HepG2 (cell line): ENCODE results near the gene PIEZO1. TPM values are rescaled to one million over a fixed set of nuclear protein-coding genes. Genes with fewer than 3 reads are reported as not detected.
A peak's percentile ranks its signal among the peaks of the same experiment; 100 is the strongest.

Experiments used
- ARNT2 ChIP-seq: sonication (generic); formaldehyde crosslinking; IDR thresholded peaks from 2 replicates; pipeline ENCODE4 v1.8.0; 2022; ENCODE audit warnings: mild to moderate bottlenecking, low read depth, missing genetic modification reagents, moderate library complexity
- EZH2 ChIP-seq: conservative IDR thresholded peaks from 2 replicates; pipeline ENCODE4 v1.6.1; 2012; ENCODE audit warnings: mild to moderate bottlenecking, low read depth, low read length, moderate library complexity
- FOSL2 ChIP-seq: sonication (generic); formaldehyde crosslinking; IDR thresholded peaks from 2 replicates; pipeline ENCODE4 v1.4.0; 2020; ENCODE audit warnings: missing genetic modification reagents
- HNRNPL ChIP-seq: fragments of 200-400 bp; formaldehyde crosslinking; IDR thresholded peaks from 2 replicates; pipeline ENCODE4 v1.6.1; 2017; ENCODE audit warnings: mild to moderate bottlenecking, low read depth, low read length
- KDM2A ChIP-seq: sonication (generic); formaldehyde crosslinking; IDR thresholded peaks from 2 replicates; pipeline ENCODE4 v1.4.0; 2020; ENCODE audit warnings: low read depth, missing genetic modification reagents, borderline replicate concordance
- MYC ChIP-seq: sonication (generic); formaldehyde crosslinking; IDR thresholded peaks from 2 replicates; pipeline ENCODE4 v1.9.0; 2021; ENCODE audit warnings: missing genetic modification reagents, borderline replicate concordance
- NONO ChIP-seq, 2 experiments: fragments of 450-650 bp in 1 of 2; sonication (generic) in 1 of 2; formaldehyde crosslinking in 1 of 2; IDR thresholded peaks in 1 of 2; conservative IDR thresholded peaks in 1 of 2; 2 replicates each; pipeline versions ENCODE4 v1.6.1 to v1.8.0; 2017 to 2022; ENCODE audit warnings: mild to moderate bottlenecking in 1 of 2, missing genetic modification reagents in 1 of 2, moderate library complexity in 1 of 2
- NRL ChIP-seq: sonication (generic); formaldehyde crosslinking; IDR thresholded peaks from 2 replicates; pipeline ENCODE4 v1.5.0; 2020; ENCODE audit warnings: missing genetic modification reagents, mild to moderate bottlenecking, moderate library complexity, borderline replicate concordance
- PCBP1 ChIP-seq: fragments of 200-400 bp; formaldehyde crosslinking; IDR thresholded peaks from 2 replicates; pipeline ENCODE4 v1.6.1; 2017; ENCODE audit warnings: mild to moderate bottlenecking, low read depth, low read length, borderline replicate concordance
- SAP130 ChIP-seq: IDR thresholded peaks from 2 replicates; pipeline ENCODE4 v1.6.1; 2016; ENCODE audit warnings: low read depth
- SP2 ChIP-seq: sonication (generic); formaldehyde crosslinking; IDR thresholded peaks from 2 replicates; pipeline ENCODE4 v1.5.1; 2020; ENCODE audit warnings: mild to moderate bottlenecking, missing genetic modification reagents
- ZBTB38 ChIP-seq: sonication (generic); formaldehyde crosslinking; IDR thresholded peaks from 2 replicates; pipeline ENCODE4 v1.5.1; 2020; ENCODE audit warnings: mild to moderate bottlenecking, missing genetic modification reagents
- ZNF224 ChIP-seq: sonication (generic); formaldehyde crosslinking; IDR thresholded peaks from 2 replicates; pipeline ENCODE4 v1.5.0; 2020; ENCODE audit warnings: mild to moderate bottlenecking, missing genetic modification reagents
- ZNF274 ChIP-seq: sonication (generic); formaldehyde crosslinking; IDR thresholded peaks from 2 replicates; pipeline ENCODE4 v1.5.1; 2020; ENCODE audit warnings: mild to moderate bottlenecking, missing genetic modification reagents
- ZNF570 ChIP-seq: sonication (generic); formaldehyde crosslinking; IDR thresholded peaks from 2 replicates; pipeline ENCODE4 v1.4.0; 2020; ENCODE audit warnings: mild to moderate bottlenecking, missing genetic modification reagents, borderline replicate concordance
- ZNF816 ChIP-seq: sonication (generic); formaldehyde crosslinking; IDR thresholded peaks from 2 replicates; pipeline ENCODE4 v1.8.0; 2022; ENCODE audit warnings: missing genetic modification reagents, mild to moderate bottlenecking, borderline replicate concordance
- polyA plus RNA-seq, 8 experiments: library from polyadenylated mRNA; depleted of rRNA in 3 of 8; stranded (reverse) in 7 of 8; unstranded in 1 of 8; fragments of >200 nt; fragmentation: Illumina TruSeq in 4 of 8; extraction: Trizol in 4 of 8; gene quantifications; 2 replicates each; pipeline versions ENCODE4 v1.2.1 to v1.2.3, GENCODE V29; 2011 to 2016; ENCODE audit warnings: low read depth in 4 of 8, missing spikeins in 1 of 8, mixed read lengths in 1 of 8; ENCODE audit not compliant: insufficient read depth in 1 of 8
- total RNA-seq, 5 experiments: library from RNA; depleted of rRNA; stranded (reverse); fragments of >200 nt; fragmentation: Illumina TruSeq; extraction: Trizol; gene quantifications; 2 replicates each; pipeline ENCODE4 v1.2.3, GENCODE V29; 2016; ENCODE audit warnings: low read depth in 1 of 5
- TF ChIP-seq, protein P1 (sequence below): sonication (generic); formaldehyde crosslinking; IDR thresholded peaks from 2 replicates; pipeline ENCODE4 v1.4.0; 2020; ENCODE audit warnings: mild to moderate bottlenecking, missing genetic modification reagents
- TF ChIP-seq, protein P2 (sequence below): sonication (generic); formaldehyde crosslinking; IDR thresholded peaks from 2 replicates; pipeline ENCODE4 v1.5.1; 2020; ENCODE audit warnings: mild to moderate bottlenecking, missing genetic modification reagents, moderate library complexity
- TF ChIP-seq, protein P3 (sequence below), 2 experiments: sonication (generic) in 1 of 2; formaldehyde crosslinking in 1 of 2; IDR thresholded peaks; 2 replicates each; pipeline versions ENCODE4 v1.5.1 to v1.6.1; 2011 to 2020; ENCODE audit warnings: borderline replicate concordance in 1 of 2, low read depth in 1 of 2, low read length in 1 of 2, mild to moderate bottlenecking in 1 of 2, missing genetic modification reagents in 1 of 2, moderate library complexity in 1 of 2

PIEZO1 gene
- total and polyA plus RNA-seq, 2 of the 13 experiments (the other 11 are each of a cell fraction or from before 2014, with no cell fraction given): 67.9 to 85.0 TPM

GRCh38 chr16:88815901-88816589, 31.0 kb upstream of the PIEZO1 start (continued):
- no peak for TF ChIP-seq SP2 (CRISPR knock-in tag)
- TF ChIP-seq ZNF224 (CRISPR knock-in tag): no peak
- TF ChIP-seq MYC (CRISPR knock-in tag): peak; percentile 43; the same call in 1 of the 2 replicates
- no peak for TF ChIP-seq ZNF816
- TF ChIP-seq ZBTB38 (CRISPR knock-in tag): peak; percentile 28
- TF ChIP-seq NONO (IDR thresholded peaks at IDR 0.05): no peak
- TF ChIP-seq NONO (CRISPR knock-in tag; conservative IDR thresholded peaks at IDR 0.05): peak; percentile 55; the same call in 1 of the 2 replicates
- TF ChIP-seq KDM2A (CRISPR knock-in tag): peak; percentile 56; the same call in 1 of the 2 replicates
- TF ChIP-seq NRL (CRISPR knock-in tag): peak; percentile 67; the same call in 1 of the 2 replicates
- peak; percentile 97 for TF ChIP-seq HNRNPL
- TF ChIP-seq, protein P1, sequence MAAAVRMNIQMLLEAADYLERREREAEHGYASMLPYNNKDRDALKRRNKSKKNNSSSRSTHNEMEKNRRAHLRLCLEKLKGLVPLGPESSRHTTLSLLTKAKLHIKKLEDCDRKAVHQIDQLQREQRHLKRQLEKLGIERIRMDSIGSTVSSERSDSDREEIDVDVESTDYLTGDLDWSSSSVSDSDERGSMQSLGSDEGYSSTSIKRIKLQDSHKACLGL: no peak; the same call in 1 of the 2 replicates
- no peak for TF ChIP-seq EZH2
- peak; percentile 28; the same call in 1 of the 2 replicates for TF ChIP-seq SAP130 (CRISPR knock-in tag)
- 0 out of 2 replicates have a peak, but pooled peaks have one; percentile 35 for TF ChIP-seq PCBP1
- TF ChIP-seq FOSL2 (CRISPR knock-in tag): no peak
- TF ChIP-seq ZNF274 (CRISPR knock-in tag): peak; percentile 17; the same call in 1 of the 2 replicates
- TF ChIP-seq, protein P2, sequence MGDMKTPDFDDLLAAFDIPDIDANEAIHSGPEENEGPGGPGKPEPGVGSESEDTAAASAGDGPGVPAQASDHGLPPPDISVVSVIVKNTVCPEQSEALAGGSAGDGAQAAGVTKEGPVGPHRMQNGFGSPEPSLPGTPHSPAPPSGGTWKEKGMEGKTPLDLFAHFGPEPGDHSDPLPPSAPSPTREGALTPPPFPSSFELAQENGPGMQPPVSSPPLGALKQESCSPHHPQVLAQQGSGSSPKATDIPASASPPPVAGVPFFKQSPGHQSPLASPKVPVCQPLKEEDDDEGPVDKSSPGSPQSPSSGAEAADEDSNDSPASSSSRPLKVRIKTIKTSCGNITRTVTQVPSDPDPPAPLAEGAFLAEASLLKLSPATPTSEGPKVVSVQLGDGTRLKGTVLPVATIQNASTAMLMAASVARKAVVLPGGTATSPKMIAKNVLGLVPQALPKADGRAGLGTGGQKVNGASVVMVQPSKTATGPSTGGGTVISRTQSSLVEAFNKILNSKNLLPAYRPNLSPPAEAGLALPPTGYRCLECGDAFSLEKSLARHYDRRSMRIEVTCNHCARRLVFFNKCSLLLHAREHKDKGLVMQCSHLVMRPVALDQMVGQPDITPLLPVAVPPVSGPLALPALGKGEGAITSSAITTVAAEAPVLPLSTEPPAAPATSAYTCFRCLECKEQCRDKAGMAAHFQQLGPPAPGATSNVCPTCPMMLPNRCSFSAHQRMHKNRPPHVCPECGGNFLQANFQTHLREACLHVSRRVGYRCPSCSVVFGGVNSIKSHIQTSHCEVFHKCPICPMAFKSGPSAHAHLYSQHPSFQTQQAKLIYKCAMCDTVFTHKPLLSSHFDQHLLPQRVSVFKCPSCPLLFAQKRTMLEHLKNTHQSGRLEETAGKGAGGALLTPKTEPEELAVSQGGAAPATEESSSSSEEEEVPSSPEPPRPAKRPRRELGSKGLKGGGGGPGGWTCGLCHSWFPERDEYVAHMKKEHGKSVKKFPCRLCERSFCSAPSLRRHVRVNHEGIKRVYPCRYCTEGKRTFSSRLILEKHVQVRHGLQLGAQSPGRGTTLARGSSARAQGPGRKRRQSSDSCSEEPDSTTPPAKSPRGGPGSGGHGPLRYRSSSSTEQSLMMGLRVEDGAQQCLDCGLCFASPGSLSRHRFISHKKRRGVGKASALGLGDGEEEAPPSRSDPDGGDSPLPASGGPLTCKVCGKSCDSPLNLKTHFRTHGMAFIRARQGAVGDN (CRISPR knock-in tag): peak; percentile 34
- TF ChIP-seq ARNT2 (CRISPR knock-in tag): no peak
- no peak for TF ChIP-seq ZNF570
- TF ChIP-seq, protein P3, sequence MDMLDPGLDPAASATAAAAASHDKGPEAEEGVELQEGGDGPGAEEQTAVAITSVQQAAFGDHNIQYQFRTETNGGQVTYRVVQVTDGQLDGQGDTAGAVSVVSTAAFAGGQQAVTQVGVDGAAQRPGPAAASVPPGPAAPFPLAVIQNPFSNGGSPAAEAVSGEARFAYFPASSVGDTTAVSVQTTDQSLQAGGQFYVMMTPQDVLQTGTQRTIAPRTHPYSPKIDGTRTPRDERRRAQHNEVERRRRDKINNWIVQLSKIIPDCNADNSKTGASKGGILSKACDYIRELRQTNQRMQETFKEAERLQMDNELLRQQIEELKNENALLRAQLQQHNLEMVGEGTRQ (IDR thresholded peaks at IDR 0.05; ENCODE audit: low read depth, low read length): no peak
- TF ChIP-seq, protein P3 (CRISPR knock-in tag; IDR thresholded peaks at IDR 0.05; ENCODE audit: borderline replicate concordance): no peak
